ENCODE measurements around the gene CD3D.

The CD3D gene

DNA sequence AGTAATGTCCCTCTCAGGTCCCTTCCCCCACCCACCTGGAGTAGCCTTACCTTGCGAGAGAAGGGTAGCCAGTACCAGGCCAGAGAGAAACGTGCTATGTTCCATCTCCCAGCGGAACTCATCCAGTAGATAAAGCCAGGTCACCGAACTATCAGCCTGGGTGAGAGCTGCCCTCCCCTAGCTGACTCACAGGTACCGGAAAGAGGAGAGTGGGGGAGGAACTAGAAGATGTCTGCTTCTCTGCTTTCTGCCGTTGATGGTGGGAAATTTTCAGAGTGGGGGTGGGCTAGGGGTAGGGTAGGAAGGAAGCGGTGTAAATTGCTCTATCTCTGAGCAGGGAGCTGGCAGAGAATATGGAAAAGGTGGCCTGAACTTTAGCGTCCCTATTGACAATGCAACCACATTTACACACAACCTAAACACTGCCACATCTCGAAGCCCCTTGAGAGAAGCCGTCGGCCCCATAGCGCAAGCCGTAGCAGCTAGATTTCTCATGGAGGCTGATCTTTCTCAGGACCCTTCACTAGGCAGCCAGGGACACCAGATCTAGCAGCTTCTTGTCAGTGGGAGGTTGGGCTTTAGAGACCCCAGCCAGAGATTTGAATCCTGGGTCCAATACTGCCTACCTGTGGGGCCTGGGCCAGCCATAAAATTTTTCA, at the start of gene CD3D:
Gene CD3D, minus strand, starts transcription at position 203 of the 659 bp plus-strand sequence. Its CDS starts 98 bp downstream, at position 105.
- DNase-seq = no peak

DNA sequence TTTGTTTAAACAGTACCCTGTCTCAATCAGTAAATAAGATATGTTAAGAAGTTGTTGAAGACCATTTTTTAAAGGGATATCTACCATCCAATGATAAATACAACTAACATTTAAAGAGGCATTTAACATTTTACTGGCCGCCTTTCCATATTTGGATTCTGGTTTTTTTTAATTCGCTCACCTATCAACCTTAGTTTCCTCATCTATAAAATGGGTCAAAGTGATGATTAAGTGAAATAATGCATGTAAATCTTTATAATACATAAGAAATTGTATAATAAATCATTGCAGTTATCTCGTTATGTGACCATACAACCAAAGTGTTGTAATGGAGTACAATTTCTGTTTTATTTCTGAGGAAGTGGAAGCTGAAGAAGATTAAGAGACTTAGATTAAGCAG, 41.2 kb upstream of the CD3D start:
- DNase-seq = no peak

DNA sequence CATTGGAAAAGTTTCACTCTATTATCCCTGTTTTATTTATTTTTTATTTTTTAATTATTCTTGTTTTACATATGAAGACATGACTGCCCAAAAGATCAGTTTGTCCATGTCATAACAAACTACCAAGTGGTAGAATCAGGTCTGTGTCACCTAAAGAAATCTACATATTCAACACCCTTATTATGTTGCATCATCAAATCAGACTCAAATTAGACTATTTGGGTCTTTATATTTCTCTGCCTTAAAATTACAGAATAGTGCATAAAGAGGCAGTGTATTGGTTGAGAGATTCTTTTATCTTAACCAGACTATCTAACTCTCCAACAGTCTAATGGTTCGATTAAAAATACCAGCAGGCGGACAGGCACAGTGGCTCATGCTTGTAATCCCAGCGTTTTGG, 40.4 kb upstream of the CD3D start:
- DNase-seq = no peak

DNA sequence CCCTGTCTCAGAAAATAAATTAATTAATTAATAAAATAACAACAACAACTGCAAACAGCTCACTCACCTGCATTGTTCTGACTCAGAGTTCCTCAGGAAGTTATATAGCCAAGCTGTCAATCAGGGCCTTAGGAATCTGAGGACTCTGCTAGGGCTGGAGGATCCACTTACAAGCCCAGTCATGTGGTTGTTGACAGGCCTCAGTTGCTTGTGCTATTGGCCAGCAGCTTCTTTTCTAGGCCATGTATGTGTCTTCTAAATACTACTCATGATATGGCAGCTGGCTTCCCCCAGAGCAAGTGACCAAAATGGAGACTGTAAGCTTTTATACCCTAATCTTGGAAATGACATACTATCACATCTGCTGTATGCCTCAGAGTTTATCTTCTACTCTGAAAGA, 38.1 kb upstream of the CD3D start:
- DNase-seq = no peak

DNA sequence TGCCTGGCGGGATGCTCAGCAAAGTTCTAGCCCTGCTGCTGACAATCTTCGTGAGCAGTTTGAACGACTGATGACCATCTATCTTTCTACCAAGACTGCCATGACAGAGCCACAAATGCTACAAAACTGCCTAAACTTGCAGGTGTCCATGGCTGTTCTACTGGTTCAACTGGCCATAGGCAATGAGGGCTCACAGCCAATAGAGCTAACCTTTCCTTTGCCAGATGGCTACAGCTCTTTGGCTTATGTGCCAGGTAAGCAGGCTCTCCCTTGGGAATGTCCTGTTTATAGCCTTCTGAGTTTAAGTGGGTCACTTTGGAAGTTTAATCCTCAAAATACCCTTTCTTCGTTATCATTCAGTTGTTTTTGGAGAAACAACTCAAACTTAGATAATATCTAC, 37.0 kb upstream of the CD3D start:
- no peak for DNase-seq

DNA sequence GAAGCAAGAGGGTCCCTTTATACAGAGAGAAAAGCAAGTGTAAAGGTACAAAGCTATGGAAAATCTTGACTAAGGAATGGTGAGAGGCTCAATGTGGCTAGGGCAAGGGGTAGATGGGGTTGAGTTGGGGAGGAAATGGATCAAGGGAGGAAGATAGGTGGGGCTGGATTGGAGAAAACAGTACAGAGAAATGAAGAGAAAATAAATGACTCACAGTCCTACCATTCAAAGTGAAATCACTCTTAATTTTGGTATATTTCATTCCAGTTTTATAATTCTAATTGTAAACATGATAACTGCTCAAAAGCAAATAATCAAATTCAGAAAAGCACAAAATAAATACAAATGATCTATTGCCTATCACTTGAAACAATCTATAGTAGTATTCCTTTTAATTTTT, 33.5 kb upstream of the CD3D start:
- DNase-seq = no peak

DNA sequence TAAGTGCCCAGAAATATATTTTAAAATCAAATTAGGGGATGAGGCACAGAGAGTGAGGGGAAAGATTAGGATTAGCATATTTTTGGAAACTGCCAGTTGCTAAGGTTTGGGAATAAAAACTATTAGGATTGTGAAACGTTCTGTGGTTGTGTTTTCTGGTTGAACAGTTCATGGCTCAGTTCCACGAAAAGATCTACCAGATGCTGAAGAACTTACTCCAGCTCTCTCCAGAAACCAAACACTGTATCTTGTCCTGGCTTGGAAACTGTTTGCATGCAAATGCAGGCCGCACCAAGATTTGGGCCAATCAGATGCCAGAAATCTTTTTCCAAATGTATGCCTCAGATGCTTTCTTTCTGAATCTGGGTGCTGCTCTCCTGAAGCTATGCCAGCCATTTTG, 32.2 kb upstream of the CD3D start:
- no peak for DNase-seq

DNA sequence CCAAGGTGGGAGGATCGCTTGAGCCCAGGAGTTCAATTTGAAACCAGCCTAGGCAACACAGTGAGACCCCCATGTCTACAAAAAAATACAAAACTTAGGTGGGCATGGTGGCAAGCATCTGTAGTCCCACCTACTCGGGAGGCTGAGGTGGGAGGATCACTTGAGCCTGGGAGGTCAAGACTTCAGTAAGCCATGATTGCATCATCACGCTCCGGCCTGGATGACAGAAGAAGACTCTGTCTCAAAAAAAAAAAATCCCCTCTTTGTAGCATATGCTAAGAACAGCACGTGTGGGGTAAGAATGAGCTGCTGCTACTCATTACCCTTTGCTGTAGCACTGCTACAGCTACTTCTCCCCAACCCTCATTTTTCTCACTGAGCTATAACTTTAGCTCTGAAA, 31.4 kb upstream of the CD3D start:
- DNase-seq = no peak

DNA sequence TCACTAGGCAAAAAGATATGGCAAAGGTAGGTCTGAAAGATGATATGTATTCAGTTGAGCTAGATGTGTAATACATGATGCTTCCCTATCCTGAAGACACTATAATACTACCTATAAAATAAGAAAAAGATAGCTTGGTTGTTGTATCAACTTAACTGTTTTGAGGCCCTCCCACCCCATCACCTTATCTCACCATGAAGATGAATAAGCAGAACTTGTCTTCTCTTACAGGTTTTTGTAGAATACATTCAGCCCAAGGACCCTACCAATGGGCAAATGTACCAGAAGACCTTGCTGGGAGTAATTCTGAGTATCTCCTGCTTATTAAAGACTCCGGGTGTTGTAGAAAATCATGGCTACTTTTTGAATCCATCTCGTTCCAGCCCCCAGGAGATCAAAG, 30.8 kb upstream of the CD3D start:
- DNase-seq = no peak

DNA sequence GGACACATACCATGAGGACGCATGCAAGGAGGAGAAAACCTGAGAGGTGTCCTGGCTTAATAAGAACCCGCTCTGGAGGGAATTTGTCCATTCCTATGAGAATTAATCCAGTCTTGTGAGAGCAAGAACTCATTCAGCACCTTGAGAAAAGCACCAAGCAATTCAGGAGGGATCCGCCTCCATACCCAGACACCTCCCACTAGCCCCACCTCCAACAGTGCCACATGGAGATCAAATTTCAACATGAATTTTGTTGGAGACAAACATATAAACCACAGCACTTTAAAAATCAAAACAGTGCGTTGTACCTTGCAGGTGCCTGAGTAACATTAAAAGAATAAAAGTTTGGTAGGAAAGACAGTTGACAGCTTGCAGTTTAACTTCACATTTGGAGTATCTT, 28.3 kb upstream of the CD3D start:
- DNase-seq = no peak

DNA sequence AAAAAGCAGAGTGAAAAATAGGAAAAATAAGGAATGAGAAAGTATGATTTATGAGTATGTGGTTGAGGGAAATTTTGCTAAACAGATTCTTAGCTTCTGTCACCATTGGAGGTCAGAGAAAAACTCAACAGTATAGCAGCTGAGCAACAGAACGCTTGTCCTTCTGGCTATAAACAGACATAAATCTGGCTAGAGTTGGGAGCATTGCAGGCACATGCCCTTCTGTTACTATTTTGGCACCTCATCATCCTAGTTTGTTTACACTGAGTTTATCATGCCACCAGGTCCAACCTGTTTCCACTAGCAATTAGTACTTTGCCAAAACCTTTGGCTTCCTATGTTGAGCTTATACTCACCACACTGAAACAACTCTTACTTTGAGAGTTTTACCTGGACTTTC, 23.8 kb upstream of the CD3D start:
- DNase-seq = no peak

DNA sequence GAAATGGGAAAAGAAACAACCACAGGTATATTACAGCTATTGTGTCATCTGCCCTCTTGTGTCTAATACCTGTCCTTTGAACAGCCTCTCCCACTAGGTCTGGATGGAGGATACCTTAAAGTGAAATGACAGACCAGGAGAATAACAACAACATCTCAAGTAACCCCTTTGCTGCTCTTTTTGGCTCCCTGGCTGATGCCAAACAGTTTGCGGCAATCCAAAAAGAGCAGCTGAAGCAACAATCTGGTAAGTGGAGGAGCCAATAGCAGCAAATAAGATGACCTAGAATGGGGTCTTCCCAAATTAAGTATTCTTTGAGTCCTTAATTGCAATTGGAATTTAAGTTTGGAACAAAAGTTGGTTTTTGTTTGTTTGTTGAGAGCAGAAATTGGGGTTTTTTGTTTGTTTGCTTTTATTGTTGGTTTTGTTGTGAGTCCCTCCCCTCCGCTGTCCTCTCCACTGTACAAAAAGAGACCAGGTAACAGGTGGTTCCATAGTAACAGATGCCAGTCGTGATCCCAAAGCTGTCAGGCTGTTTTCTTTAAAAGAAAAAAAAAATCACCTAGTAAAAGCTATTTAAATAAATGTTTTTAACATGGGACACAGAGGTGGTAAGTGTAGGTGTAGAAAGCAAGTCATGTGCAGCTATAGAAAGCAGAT, 22.6 kb upstream of the CD3D start:
- DNase-seq = no peak

DNA sequence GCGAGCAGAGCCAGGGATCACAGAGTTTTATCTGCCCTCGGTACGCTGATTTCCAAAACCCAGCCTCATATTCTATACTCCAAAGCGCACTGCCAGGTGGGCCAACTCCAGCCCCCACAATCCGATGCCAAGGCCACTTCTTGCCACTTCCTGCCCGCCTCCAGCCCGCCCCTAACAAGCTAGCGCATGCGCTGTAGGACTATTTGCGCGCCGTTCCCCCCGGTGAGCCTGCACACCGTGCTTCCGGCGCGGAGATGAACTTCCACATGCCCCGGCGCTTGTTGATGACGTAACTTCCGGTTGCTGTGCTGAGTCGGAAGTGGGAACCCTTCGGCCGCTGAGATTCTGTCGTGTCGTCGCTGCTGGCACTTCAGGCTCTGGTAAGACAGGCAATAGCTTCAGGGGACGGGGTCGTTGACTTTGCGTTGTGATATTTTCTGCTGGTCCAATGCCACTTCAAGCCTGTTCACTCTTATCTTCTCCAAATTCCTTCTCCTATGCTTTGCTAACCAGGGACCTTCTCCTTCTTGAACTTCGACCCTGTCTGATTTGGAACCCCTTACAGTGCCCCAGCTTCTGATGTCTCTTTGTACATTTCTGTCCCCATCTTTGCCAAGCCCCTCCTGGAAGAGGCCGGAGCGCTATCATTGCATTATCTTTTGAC, 16.9 kb upstream of the CD3D start, which contains the start of gene UBE4A:
Gene UBE4A, plus strand, starts transcription at position 306 of the 664 bp plus-strand sequence. CDS start 5,481 bp downstream, outside the sequence.
- no peak for DNase-seq

DNA sequence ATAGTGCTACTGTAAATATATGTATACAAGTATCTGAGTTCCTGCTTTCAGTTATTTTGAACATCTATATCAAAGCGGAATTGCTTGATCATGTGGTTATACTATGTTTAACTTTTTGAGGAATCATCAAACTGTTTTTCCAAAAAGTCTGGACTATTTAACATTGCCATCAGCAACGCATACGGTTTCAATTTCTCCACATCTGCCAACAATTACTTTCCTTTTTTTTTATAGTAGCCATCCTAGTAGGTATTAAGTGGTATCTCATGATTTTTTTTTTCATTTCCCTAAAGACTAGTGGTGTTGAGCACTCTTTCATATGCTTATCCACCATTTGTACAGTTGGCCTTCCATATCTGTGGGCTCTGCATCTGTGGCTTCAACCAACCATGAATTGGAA, 15.6 kb upstream of the CD3D start:
- DNase-seq = no peak

DNA sequence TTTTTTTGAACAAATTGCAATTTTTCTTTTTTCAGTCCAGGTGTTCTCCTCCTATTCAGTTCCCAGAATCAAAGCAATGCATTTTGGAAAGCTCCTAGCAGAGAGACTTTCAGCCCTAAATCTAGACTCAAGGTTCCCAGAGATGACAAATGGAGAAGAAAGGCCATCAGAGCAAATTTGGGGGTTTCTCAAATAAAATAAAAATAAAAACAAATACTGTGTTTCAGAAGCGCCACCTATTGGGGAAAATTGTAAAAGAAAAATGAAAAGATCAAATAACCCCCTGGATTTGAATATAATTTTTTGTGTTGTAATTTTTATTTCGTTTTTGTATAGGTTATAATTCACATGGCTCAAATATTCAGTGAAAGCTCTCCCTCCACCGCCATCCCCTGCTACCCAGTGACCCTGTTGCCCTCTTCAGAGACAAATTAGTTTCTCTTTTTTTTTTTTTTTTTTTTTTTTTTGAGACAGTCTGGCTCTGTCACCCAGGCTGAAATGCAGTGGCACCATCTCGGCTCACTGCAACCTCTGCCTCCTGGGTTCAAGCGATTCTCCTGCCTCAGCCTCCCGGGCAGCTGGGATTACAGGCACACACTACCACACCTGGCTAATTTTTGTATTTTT, 10.7 kb upstream of the CD3D start:
- DNase-seq = no peak

DNA sequence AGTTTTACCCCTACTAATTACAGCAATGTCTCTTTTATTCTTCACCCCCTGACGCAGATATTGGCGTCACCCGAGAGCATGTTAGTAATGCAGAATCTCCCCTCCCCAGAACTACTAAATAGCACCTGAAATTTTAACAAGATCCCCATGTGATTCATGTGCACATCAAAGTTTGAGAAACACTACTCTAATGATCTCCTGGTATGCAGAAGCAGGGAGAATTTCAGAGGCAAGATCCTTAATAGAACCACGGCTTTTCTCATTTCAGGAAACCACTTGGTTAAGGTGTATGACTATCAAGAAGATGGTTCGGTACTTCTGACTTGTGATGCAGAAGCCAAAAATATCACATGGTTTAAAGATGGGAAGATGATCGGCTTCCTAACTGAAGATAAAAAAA, 7.0 kb upstream of the CD3D start:
- no peak for DNase-seq

DNA sequence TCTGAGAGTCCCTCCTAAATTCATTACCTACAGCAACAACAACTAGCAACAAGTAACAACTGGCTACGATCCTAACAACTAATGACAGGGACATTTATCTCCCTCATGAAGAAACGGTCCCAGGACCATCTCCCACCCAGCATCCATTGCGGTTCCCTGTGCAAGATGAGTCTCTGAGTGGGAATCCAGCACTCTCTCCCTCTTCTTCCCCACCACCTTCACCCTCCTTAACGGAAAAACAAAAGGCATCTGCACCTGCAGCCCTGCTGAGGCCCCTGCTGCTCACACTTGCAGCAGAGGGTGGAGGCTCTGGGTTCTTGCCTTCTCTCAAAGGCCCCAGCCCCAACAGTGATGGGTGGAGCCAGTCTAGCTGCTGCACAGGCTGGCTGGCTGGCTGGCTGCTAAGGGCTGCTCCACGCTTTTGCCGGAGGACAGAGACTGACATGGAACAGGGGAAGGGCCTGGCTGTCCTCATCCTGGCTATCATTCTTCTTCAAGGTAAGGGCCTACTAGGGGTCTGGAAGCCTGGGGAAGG, 1.5 kb upstream of the CD3D start, which contains the start of gene CD3G:
Gene CD3G, plus strand, starts transcription at position 364 of the 535 bp plus-strand sequence. Its CDS starts 80 bp downstream, at position 444.
- DNase-seq = no peak

DNA sequence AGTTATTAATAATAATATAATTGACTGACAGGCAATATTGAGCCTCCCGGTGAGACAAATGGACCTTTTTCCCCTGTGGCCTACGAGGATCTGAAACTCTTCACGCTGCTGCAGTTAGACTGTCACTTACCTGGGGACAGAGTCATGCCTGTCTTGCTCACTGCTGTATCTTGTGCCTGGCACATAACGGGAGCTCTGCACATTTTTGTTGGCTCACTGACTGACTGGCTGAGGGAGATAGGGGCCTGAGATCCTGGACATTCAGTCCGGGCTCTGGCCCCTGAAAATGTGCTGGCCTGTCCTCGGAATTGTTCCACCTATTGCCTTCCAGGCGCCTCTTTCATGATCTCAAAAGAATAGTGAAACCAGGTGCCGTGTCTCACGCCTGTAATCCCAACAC, 743 bp upstream of the CD3D start:
- no peak for DNase-seq

DNA sequence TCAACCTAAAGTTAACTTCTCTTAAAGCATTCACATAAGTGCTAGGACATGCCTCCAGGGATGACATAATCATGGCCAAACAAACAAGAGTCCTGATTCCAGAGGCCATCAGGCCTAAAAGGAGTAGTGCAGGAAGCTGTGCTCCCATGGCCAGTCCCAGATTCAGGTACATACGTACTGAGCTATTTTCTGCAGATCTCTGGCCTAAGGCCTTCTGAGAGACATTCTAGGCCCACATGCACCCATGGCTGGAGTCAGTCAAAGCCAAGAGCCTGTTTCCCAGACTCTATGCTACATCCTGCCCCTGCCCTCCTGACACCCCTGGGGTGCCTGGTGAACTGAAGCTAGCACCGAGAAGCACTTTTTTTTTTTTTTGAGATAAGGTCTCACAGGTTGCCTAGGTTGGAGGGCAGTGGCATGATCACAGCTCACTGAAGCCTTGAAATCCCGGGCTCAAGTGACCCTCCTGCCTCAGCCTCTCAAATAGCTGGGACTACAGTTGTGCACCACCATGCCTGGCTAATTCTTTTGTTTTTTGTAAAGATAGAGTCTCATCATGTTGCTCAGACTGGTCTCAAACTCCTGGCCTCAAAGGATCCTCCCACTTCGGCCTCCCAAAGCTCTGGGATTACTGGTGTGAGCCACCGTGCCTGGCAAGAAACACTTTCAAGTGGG, 553 bp downstream of the CD3D start:
- DNase-seq = no peak

DNA sequence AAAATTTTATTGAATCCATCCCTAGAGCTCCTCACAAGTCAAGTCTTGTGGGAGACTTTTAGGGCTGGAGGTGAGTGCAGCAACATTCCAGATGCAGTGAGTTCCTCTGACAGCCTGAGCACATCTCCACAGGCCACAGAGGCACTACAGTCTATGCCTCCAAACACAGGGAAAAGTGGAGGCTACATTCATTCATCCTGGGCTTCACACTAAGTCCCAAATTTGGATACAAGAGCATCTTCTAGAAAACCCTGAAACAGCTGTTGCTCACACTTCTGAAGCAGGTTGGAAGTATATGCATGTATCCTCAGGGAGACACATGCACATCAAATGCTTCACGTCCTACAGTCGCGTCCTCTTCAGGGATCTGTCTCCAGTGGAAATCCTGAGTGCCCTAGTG, 1.2 kb downstream of the CD3D start:
- DNase-seq = no peak

DNA sequence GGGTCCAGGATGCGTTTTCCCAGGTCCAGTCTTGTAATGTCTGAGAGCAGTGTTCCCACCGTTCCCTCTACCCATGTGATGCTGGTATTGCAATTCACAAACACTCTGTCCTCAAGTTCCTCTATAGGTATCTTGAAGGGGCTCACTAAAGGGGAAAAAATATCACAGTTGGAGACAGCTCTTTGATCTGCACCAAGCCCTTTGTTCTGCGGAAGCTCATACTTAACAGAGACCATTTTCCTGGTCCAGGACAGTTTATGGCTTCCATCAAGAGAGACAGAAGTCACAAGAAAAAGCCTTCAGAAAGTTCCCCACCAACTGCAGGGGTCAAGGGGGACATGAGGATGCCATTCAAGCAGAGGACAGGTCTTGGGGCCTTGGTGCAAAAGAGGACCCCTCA, 2.1 kb downstream of the CD3D start:
- DNase-seq = no peak

DNA sequence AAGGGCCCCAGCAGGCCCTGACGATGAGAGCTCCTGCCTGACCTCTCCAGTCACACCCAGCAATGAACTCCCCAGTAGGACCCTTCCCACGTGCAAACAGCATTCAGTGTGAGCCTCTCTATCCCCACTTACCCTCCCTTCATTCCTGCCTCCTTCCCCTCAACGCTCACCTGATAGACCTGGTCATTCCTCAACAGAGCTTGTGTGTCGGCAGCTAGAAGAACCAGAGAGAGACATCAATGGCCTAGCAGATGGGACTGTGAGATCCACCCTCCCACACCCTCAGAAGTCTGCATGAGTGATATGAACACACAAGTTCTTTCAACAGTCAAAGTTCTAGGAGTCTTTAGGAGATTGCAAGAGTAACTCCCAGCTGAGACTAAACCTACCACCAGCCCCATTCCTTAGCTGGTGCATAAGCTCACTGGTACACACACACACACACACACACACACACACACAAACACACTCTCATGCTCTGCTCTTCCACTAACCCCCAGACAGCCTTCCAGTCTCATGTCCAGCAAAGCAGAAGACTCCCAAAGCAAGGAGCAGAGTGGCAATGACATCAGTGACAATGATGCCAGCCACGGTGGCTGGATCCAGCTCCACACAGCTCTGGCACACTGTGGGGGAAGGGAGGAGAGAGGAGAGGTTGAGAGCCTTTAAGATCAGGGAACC, 3.1 kb downstream of the CD3D start:
- no peak for DNase-seq

Data from cortex of kidney (tissue), 1 donor.